NOMO-1 treated with dmso at 0.1 percent for 144 hours (cell line): ENCODE results near the gene ICOSLG.
"Not testable (repeated sequence)": the region's sequence is repeated elsewhere in the genome, so short reads cannot be mapped to it uniquely, and the experiment has no call there.

Source experiments
- DNase-seq: peaks from one replicate; lab custom pipeline; 2025; ENCODE audit not compliant: unreplicated experiment; lab: John Stamatoyannopoulos, UW

ICOSLG gene

GRCh38 chr21:44184862-44185261, 55.9 kb downstream of the ICOSLG start:
- DNase-seq, result not testable (repeated sequence)

GRCh38 chr21:44182202-44182601, 58.5 kb downstream of the ICOSLG start:
- DNase-seq, result not testable (repeated sequence)

- DNase-seq, result not testable (repeated sequence)
Measured at GRCh38 chr21:44181506-44181905, 59.2 kb downstream of the ICOSLG start.

- DNase-seq, result not testable (repeated sequence)
Measured at GRCh38 chr21:44176127-44176526, 64.6 kb downstream of the ICOSLG start.

- not testable (repeated sequence) for DNase-seq
Measured at GRCh38 chr21:44175189-44175588, 65.6 kb downstream of the ICOSLG start.
